HL-60/S4 treated with retinoic acid at 250 ng/mL for 4 days and 3 days (cell line): ENCODE data around the gene KDM5B.

Experiments
- in situ Hi-C: fragments of 300-500 bp; cut with MboI; formaldehyde crosslinking; loops from 2 replicates; pipeline ENCODE4 v1.7.0; 2022; ENCODE audit warnings: low sequenced_read_pairs

Gene KDM5B

GRCh38 chr1:202689493-202690342 lies 118.5 kb downstream of the KDM5B start:
- in situ Hi-C loops = no loop called here

- in situ Hi-C loops = no loop called here
Measured at GRCh38 chr1:202689082-202689481, 119.1 kb downstream of the KDM5B start.

- in situ Hi-C loops = no loop called here
Measured at GRCh38 chr1:202688401-202688800, 119.8 kb downstream of the KDM5B start.

- in situ Hi-C loops = no loop called here
Measured at GRCh38 chr1:202687798-202688197, 120.4 kb downstream of the KDM5B start.

- in situ Hi-C loops = no loop called here
Measured at GRCh38 chr1:202687370-202687769, 120.9 kb downstream of the KDM5B start.

- in situ Hi-C loops = no loop called here
Measured at GRCh38 chr1:202685641-202686040, 122.6 kb downstream of the KDM5B start.

GRCh38 chr1:202684716-202685115 lies 123.5 kb downstream of the KDM5B start:
- in situ Hi-C loops = no loop called here

- in situ Hi-C loops = no loop called here
Measured at GRCh38 chr1:202683029-202683428, 125.2 kb downstream of the KDM5B start.

- in situ Hi-C loops = no loop called here
Measured at GRCh38 chr1:202682477-202682876, 125.7 kb downstream of the KDM5B start.

GRCh38 chr1:202681736-202682420 lies 126.3 kb downstream of the KDM5B start:
- in situ Hi-C loops = no loop called here

GRCh38 chr1:202680586-202681352 lies 127.5 kb downstream of the KDM5B start:
- in situ Hi-C loops = no loop called here

GRCh38 chr1:202679406-202680177 lies 128.6 kb downstream of the KDM5B start:
- in situ Hi-C loops = no loop called here

GRCh38 chr1:202677433-202677832 lies 130.8 kb downstream of the KDM5B start:
- in situ Hi-C loops = no loop called here
